Erythroblast (primary cell): ENCODE measurements around the gene NDUFV2.

ENCODE experiments used
- GATA1 ChIP-seq: IDR thresholded peaks from 2 replicates; pipeline ENCODE4 v1.6.1; 2011; ENCODE audit warnings: low read depth, mild to moderate bottlenecking, control low read depth, low read length, moderate library complexity
- POLR2A ChIP-seq: IDR thresholded peaks from 2 replicates; pipeline ENCODE4 v1.6.1; 2011; ENCODE audit warnings: mild to moderate bottlenecking, low read length

DNA sequence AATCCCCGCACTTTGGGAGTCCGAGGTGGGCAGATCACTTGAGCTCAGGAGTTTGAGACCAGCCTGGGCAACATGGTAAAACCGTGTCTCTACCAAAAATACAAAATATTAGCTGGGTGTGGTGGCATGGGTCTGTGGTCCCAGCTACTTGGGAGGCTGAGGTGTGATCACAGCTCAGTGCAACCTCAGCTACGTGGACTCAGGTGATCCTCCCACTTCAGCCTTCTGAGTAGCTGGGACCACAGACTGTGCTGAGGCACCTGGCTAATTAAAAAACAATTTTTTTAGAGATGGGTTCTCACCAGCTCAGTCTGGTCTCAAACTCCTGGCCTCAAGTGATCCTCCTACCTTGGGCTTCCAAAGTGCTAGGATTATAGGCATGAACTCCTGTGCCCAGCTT is 57.5 kb downstream of the NDUFV2 start:
- TF ChIP-seq POLR2A (no peak), GATA1 (no peak)
